K562 (cell line): Measurements from ENCODE around the gene DLGAP3. TPM values are rescaled to one million over a fixed set of nuclear protein-coding genes. Genes with fewer than 3 reads are reported as not detected.

ENCODE experiments used
- CCAR2 ChIP-seq: fragments of 200-400 bp; formaldehyde crosslinking; IDR thresholded peaks from 2 replicates; pipeline ENCODE4 v1.6.1; 2017; ENCODE audit warnings: mild to moderate bottlenecking, low read depth, low read length
- CUX1 ChIP-seq: fragments of 200-800 bp; sonication (Bioruptor generic); IDR thresholded peaks from 2 replicates; pipeline ENCODE4 v1.6.1; 2016; ENCODE audit warnings: missing genetic modification characterization, missing compliant biosample characterization
- ETS1 ChIP-seq: conservative IDR thresholded peaks from 2 replicates; pipeline ENCODE4 v1.6.1; 2011; ENCODE audit warnings: low read depth, mild to moderate bottlenecking, low read length; ENCODE audit not compliant: control insufficient read depth
- FOS ChIP-seq: IDR thresholded peaks from 3 replicates; pipeline ENCODE4 v1.6.1; 2011; ENCODE audit not compliant: insufficient read length; ENCODE audit errors: extremely low read depth
- HCFC1 ChIP-seq: IDR thresholded peaks from 2 replicates; pipeline ENCODE4 v1.6.1; 2012; ENCODE audit warnings: low read depth, low read length, improper control_type of control experiment
- HNRNPUL1 ChIP-seq: fragments of 200-400 bp; formaldehyde crosslinking; IDR thresholded peaks from 2 replicates; pipeline ENCODE4 v1.6.1; 2017; ENCODE audit warnings: low read length
- JUNB ChIP-seq: fragments of 450-650 bp; formaldehyde crosslinking; conservative IDR thresholded peaks from 2 replicates; pipeline ENCODE4 v1.4.0; 2020; ENCODE audit warnings: mild to moderate bottlenecking
- KAT2B ChIP-seq: IDR thresholded peaks from one replicate; pipeline ENCODE4 v1.6.1; 2012; ENCODE audit warnings: low read depth, mild to moderate bottlenecking, control low read depth, inconsistent platforms, low read length, moderate library complexity
- KLF10 ChIP-seq: fragments of 250-450 bp; sonication (Bioruptor Pico); IDR thresholded peaks from 2 replicates; pipeline ENCODE4 v1.6.1; 2021; ENCODE audit warnings: matching md5 sums
- NBN ChIP-seq: fragments of 450-650 bp; IDR thresholded peaks from 2 replicates; pipeline ENCODE4 v1.6.1; 2016; ENCODE audit warnings: low read depth, mild to moderate bottlenecking
- NCOA2 ChIP-seq, 2 experiments: fragments of 450-650 bp; IDR thresholded peaks; 2 replicates each; pipeline ENCODE4 v1.6.1; 2018; ENCODE audit warnings: mild to moderate bottlenecking in 2 of 2, moderate library complexity in 1 of 2; ENCODE audit not compliant: partially characterized antibody in 2 of 2
- NUFIP1 ChIP-seq: fragments of 450-650 bp; IDR thresholded peaks from 2 replicates; pipeline ENCODE4 v1.6.1; 2018; ENCODE audit not compliant: partially characterized antibody
- POLR3A ChIP-seq: IDR thresholded peaks from 2 replicates; pipeline ENCODE4 v1.6.1; 2011; ENCODE audit warnings: borderline replicate concordance, mild to moderate bottlenecking, moderate library complexity; ENCODE audit not compliant: insufficient read length, insufficient read depth; ENCODE audit errors: extremely low read depth
- SP2 ChIP-seq: IDR thresholded peaks from 2 replicates; pipeline ENCODE4 v1.6.1; 2011; ENCODE audit warnings: mild to moderate bottlenecking, low read depth, low read length, moderate library complexity; ENCODE audit not compliant: poor library complexity, severe bottlenecking; ENCODE audit errors: extremely low read depth
- SREBF2 ChIP-seq: sonication (generic); formaldehyde crosslinking; IDR thresholded peaks from 2 replicates; pipeline ENCODE4 v1.4.0; 2020; ENCODE audit warnings: mild to moderate bottlenecking, missing genetic modification reagents
- STAG1 ChIP-seq: sonication (generic); formaldehyde crosslinking; IDR thresholded peaks from 2 replicates; pipeline ENCODE4 v1.5.0; 2020; ENCODE audit warnings: missing genetic modification reagents, borderline replicate concordance
- TFAP4 ChIP-seq: sonication (generic); formaldehyde crosslinking; IDR thresholded peaks from 2 replicates; pipeline ENCODE4 v1.8.0; 2022; ENCODE audit warnings: missing genetic modification reagents, mild to moderate bottlenecking, moderate library complexity, borderline replicate concordance
- TRIM28 ChIP-seq: fragments of 450-650 bp; IDR thresholded peaks from 2 replicates; pipeline ENCODE4 v1.6.1; 2017
- YY1 ChIP-seq, 3 experiments: IDR thresholded peaks; 2 replicates each; pipeline ENCODE4 v1.6.1; 2011; ENCODE audit warnings: low read length in 2 of 3, mild to moderate bottlenecking in 2 of 3, moderate library complexity in 2 of 3, borderline replicate concordance in 1 of 3, control low read depth in 1 of 3, low read depth in 1 of 3; ENCODE audit not compliant: insufficient read depth in 3 of 3, insufficient replicate concordance in 2 of 3, control insufficient read depth in 1 of 3, insufficient read length in 1 of 3; ENCODE audit errors: extremely low read depth in 1 of 3
- ZNF121 ChIP-seq: sonication (generic); formaldehyde crosslinking; conservative IDR thresholded peaks from 2 replicates; pipeline ENCODE4 v1.8.0; 2022; ENCODE audit warnings: missing genetic modification reagents
- ZNF232 ChIP-seq: sonication (generic); formaldehyde crosslinking; IDR thresholded peaks from 2 replicates; pipeline ENCODE4 v1.8.0; 2022; ENCODE audit warnings: mild to moderate bottlenecking, missing genetic modification reagents
- polyA plus RNA-seq, 8 experiments: library from polyadenylated mRNA; depleted of rRNA in 4 of 8; stranded (reverse) in 5 of 8; unstranded in 3 of 8; fragments of >200 nt; fragmentation: Nextera tagmentation in 2 of 8; fragmentation: Illumina TruSeq in 1 of 8; extraction: Ambion mirVana in 2 of 8; extraction: Trizol in 1 of 8; gene quantifications; 2 replicates each; pipeline versions ENCODE4 v1.2.1 to v1.2.3, GENCODE V29; 2011 to 2014; ENCODE audit warnings: inconsistent platforms in 1 of 8, missing spikeins in 1 of 8
- total RNA-seq, 7 experiments: library from RNA; depleted of rRNA in 6 of 7; stranded (reverse); fragments of >200 nt in 6 of 7; fragmentation: Illumina TruSeq in 2 of 7; extraction: Trizol in 2 of 7; gene quantifications; 2 replicates each; pipeline versions ENCODE4 v1.2.1 to v1.2.3, GENCODE V29; 2011 to 2021; ENCODE audit warnings: low replicate concordance in 1 of 7

The DLGAP3 gene
- total and polyA plus RNA-seq, 9 of the 15 experiments (the other 6 are each of a cell fraction or from before 2014, with no cell fraction given), result 0.01 to 0.16 (median 0.07) TPM; not detected in 6

GRCh38 chr1:34852677-34853217, 76.7 kb downstream of the DLGAP3 start (continued):
- TF ChIP-seq STAG1 (CRISPR knock-in tag) (peak; percentile 88), TRIM28 (peak; percentile 75; the same call in 1 of the 2 replicates), CUX1 (CRISPR knock-in tag) (no peak), POLR3A (no peak), ETS1 (no peak), NBN (peak; percentile 56; the same call in 1 of the 2 replicates), NCOA2 (IDR thresholded peaks at IDR 0.05; ENCODE audit: partially characterized antibody in 2 of 2) (no peak), TFAP4 (CRISPR knock-in tag) (peak; percentile 89), KLF10 (CRISPR knock-in tag) (no peak), ZNF232 (CRISPR knock-in tag) (no peak), FOS (no peak), KAT2B (no peak), NUFIP1 (no peak), SREBF2 (CRISPR knock-in tag) (no peak), HNRNPUL1 (no peak), YY1 (IDR thresholded peaks at IDR 0.05; ENCODE audit: borderline replicate concordance in 1 of 3, control insufficient read depth in 1 of 3, extremely low read depth in 1 of 3, insufficient read depth in 3 of 3, insufficient read length in 1 of 3, insufficient replicate concordance in 2 of 3, low read depth in 1 of 3, low read length in 2 of 3) (peak in 1 of 3 experiments; percentile 52), JUNB (CRISPR knock-in tag) (no peak), SP2 (no peak), HCFC1 (no peak; the same call in 1 of the 2 replicates), ZNF121 (no peak), CCAR2 (no peak)
